Suprapubic skin (tissue), 4 donors: ENCODE results near the gene USP31.

ENCODE experiments used
- POLR2A ChIP-seq, 2 donors: fragments of 450-650 bp; IDR thresholded peaks; one replicate each; pipeline ENCODE4 v1.6.1; 2017; ENCODE audit warnings: antibody characterized with exemption in 2 of 2, mild to moderate bottlenecking in 2 of 2, moderate library complexity in 2 of 2
- POLR2AphosphoS5 ChIP-seq, 3 donors: sonication (generic); formaldehyde crosslinking; IDR thresholded peaks; one replicate each; pipeline ENCODE4 v1.6.1; 2017; ENCODE audit warnings: antibody characterized with exemption in 3 of 3

GRCh38 chr16:23114131-23114904 is 34.9 kb downstream of the USP31 start:
- no peak for TF ChIP-seq POLR2AphosphoS5 (IDR thresholded peaks at IDR 0.05)
- TF ChIP-seq POLR2A (IDR thresholded peaks at IDR 0.05) = no peak
